Panc1 (cell line): ENCODE results near the gene LARP1.

Experiments
- POLR2AphosphoS5 ChIP-seq: IDR thresholded peaks from 2 replicates; pipeline ENCODE4 v1.6.1; 2012; ENCODE audit warnings: mild to moderate bottlenecking, low read depth, low read length, moderate library complexity
- TF ChIP-seq, protein P1 (sequence below), 2 experiments: IDR thresholded peaks; 2 replicates each; pipeline ENCODE4 v1.6.1; 2011 to 2012; ENCODE audit warnings: low read depth in 2 of 2, control low read depth in 1 of 2, low read length in 1 of 2, mild to moderate bottlenecking in 1 of 2, moderate library complexity in 1 of 2; ENCODE audit not compliant: insufficient read depth in 1 of 2

GRCh38 chr5:154831451-154831850 lies 76.3 kb downstream of the LARP1 start:
- no peak for TF ChIP-seq POLR2AphosphoS5
- TF ChIP-seq, protein P1, sequence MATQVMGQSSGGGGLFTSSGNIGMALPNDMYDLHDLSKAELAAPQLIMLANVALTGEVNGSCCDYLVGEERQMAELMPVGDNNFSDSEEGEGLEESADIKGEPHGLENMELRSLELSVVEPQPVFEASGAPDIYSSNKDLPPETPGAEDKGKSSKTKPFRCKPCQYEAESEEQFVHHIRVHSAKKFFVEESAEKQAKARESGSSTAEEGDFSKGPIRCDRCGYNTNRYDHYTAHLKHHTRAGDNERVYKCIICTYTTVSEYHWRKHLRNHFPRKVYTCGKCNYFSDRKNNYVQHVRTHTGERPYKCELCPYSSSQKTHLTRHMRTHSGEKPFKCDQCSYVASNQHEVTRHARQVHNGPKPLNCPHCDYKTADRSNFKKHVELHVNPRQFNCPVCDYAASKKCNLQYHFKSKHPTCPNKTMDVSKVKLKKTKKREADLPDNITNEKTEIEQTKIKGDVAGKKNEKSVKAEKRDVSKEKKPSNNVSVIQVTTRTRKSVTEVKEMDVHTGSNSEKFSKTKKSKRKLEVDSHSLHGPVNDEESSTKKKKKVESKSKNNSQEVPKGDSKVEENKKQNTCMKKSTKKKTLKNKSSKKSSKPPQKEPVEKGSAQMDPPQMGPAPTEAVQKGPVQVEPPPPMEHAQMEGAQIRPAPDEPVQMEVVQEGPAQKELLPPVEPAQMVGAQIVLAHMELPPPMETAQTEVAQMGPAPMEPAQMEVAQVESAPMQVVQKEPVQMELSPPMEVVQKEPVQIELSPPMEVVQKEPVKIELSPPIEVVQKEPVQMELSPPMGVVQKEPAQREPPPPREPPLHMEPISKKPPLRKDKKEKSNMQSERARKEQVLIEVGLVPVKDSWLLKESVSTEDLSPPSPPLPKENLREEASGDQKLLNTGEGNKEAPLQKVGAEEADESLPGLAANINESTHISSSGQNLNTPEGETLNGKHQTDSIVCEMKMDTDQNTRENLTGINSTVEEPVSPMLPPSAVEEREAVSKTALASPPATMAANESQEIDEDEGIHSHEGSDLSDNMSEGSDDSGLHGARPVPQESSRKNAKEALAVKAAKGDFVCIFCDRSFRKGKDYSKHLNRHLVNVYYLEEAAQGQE (IDR thresholded peaks at IDR 0.05; ENCODE audit: insufficient read depth in 1 of 2, low read depth in 2 of 2, low read length in 1 of 2), result no peak
